Activated CD4-positive, alpha-beta T cell treated with anti-CD3 and anti-CD28 coated beads, Interleukin-2, Interleukin-6, amounts not matched to agents 100 ng/mL and 50 ng/mL, durations not matched to agents 16 hours and 8 hours (primary cell): Measurements from ENCODE around the gene PEX12.
"Not testable (repeated sequence)": the region's sequence is repeated elsewhere in the genome, so short reads cannot be mapped to it uniquely, and the experiment has no call there.

Experiments
- DNase-seq: peaks from one replicate; pipeline ENCODE4 v3.0.0-alpha.2; 2020

The PEX12 gene

DNA sequence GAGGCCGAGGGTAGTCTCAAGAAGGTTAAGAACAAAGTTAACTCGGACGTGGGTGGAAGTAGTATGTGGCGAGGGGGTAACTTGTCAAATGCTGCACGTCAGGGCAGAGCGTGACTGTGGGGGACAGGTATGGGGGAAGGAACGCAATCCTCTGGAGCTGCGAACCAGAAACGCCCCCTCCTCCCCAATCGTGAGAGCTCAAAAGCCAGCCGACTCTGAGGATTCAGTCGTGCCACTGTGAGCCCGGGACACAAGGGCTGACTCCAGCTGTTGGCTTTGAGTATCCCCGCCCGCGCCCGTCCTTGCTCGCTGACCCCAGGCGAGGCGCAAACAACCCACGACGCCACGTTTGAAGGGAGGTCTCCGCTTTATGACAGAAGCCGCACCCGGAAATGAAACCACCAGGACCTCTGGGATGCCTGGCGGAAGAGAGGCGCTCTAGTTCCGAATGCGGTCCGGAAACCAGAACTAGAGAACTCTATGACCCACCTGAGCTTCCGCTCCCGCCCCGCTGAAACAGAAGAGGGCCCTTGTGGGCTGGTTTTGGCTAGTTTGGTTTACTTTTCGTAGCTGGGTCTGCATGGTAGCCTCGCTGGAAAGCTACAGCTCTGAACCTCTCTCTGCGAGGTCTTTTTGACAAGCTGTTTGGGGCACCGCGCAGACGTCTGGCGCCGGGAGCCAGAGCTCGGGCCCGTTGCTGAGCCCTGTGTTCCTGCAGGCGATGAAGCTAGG lies at the start of gene PEX12:
Gene PEX12, minus strand, starts transcription at position 375 of the 732 bp plus-strand sequence. CDS start 550 bp downstream, outside the sequence.
- peak; percentile 93 for DNase-seq

DNA sequence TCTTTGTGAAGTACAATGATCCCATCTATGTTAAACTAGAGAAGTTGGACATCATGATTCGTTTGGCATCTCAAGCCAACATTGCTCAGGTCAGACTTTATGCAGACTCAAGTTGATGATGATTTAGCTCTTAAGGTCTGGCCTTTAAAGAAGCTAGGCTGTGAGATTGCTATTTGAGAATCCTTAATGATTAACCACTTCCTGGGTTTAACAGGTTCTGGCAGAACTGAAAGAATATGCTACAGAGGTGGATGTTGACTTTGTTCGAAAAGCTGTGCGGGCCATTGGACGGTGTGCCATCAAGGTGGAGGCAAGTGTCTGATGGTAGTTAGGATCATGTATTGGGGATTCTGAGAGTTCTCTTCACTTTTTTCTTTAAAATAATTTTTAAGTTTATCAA lies 49.0 kb upstream of the PEX12 start:
- no peak for DNase-seq

DNA sequence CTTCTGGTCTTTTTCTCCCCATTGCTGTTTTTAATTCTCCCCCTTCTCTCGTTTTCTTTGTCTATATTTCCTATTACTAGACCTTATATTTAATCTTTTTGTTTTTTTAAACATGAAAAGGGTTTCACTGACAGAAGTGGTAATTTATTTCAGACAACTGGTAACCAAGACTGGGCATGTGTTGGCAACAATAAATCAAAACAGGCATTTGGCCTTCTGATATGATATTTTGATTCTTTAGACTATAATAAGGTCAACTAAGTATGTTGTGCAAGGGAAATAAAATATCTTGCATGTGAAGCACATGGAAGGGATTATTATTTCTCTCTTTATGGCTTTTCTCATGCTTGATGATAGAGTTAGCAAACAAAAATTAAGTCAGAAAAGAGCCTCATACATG lies 43.4 kb upstream of the PEX12 start:
- DNase-seq = no peak

DNA sequence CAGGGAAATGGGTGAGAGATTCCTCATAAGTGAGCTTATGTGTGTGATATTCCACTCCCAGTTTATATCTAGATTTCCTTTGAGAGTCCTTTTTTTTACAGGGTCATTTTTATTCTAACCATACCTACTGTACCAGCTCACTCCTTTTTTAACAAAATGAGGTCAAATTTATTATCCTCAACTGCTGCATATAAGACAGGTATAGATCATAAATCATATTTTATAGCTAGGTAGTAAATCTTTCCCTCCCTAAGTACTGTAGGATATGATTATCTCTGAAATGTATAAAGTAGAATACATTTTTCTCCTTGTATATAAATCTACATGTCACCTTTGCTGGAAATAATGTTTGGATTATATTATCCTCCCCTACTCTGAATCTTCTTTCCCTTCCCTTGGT lies 40.3 kb upstream of the PEX12 start:
- no peak for DNase-seq

DNA sequence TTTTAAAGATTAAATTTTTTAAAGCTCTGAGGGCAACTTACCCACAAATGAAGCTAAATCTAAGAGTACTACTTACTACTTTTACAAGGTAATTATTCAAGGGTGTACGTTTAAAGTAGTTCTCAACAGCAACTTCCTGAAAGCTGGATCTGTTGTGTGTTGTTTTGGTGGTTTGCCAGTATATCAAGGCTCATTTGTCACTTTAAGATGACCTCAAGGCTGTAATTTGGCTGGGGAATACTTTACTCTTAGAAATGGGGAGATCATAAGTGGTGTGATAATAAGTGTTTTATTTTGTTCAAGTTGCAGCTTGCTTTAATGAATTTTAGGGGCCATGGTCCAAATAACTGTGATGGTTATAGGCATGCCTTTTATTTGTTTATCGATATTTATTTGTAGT lies 39.1 kb upstream of the PEX12 start:
- no peak for DNase-seq

DNA sequence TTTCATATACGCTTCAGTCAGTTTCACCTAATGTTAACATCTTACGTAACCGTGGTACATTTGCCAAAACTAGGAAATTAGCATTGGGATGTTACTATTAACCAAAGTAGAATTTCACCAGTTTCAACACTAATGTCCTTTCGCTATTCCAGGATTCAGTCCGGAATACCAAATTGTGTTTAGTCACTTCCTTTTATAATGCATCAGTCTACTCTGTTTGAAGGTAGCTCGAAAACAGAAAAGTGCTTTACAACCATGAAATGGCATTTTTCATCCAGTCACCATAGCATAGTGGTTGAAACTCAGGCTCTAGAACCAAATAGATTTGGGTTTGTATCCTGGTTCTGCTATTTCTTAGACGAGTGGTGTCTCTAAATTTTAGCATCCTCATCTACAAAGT lies 38.2 kb upstream of the PEX12 start:
- no peak for DNase-seq

DNA sequence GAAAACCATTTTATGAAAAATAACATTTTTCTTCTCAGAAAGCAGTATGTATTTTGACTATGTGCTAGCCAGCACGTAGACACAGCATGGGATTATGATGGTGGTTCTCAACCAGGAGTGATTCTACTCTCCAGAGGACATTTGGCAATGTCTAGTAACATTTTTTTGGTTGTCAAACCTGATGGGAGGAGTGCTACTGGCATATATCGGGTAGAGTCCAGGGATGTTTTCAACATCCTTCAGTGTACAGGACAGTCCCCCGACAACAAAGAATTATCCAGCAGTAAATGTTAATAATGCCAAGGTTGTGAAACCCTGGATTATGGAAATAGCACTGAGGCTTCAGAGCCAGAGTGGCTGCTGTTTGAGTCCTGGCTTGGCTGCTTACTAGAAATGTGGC lies 36.4 kb upstream of the PEX12 start:
- no peak for DNase-seq

DNA sequence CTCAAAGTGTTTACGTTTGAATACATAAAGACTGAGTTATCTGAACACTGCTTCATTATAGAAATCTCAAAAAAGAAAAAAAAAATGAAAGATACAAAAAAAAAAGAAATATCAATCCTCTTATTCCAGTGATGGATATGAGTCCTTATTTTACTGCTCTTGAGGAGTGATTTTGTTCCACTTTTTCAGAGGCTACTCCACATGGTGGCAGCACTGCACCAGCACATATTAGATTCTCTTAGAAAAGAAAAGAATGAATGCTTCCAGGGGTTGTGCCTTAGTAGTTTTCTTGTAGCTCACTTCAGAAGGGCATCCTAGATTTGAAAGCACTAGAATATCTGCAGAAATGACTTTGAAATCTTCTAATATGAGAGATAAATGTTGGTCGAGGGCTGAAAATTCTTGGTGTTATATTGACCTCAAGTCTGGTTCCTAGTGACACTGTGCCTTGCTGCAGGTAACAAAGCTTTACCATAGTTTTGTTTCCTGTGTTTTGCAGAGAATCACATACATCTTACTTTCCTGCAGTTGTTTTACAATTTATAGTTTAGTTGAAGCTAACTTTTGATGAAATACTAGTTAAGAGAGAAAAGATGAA lies 34.7 kb upstream of the PEX12 start:
- DNase-seq = peak; percentile 25

DNA sequence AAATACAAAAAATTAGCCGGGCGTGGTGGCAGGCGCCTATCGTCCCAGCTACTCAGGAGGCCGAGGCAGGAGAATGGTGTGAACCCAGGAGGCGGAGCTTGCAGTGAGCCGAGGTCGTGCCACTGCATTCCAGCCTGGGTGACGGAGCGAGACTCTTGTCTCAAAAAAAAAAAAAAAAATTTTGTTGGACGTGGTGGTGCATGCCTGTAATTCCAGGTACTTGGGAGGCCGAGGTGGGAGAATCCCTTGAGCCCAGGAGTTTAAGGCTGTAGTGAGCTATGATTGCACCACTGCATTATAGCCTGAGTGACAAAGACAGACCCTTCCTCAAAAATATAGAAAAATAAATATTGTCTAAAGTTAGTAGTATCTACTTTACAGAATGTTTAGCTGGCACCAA lies 32.4 kb upstream of the PEX12 start:
- DNase-seq = not testable (repeated sequence)

DNA sequence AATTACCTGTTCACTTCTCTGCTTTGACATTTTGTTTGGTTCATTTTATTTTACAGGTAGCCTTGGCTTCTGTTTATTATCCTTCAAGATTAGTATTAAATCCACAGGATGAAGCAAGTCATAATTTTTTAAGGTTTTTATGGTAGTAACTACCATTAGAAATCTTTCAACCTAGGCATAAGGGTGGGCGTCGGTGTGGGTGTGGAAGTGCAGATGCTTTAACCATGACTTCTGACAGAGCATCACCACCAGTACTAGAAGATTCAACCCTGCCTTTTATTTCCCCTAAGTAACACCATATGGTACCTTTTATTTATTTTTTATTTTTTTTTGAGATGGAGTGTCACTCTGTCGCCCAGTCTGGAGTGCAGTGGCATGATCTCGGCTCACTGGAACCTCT lies 31.5 kb upstream of the PEX12 start:
- DNase-seq = no peak

DNA sequence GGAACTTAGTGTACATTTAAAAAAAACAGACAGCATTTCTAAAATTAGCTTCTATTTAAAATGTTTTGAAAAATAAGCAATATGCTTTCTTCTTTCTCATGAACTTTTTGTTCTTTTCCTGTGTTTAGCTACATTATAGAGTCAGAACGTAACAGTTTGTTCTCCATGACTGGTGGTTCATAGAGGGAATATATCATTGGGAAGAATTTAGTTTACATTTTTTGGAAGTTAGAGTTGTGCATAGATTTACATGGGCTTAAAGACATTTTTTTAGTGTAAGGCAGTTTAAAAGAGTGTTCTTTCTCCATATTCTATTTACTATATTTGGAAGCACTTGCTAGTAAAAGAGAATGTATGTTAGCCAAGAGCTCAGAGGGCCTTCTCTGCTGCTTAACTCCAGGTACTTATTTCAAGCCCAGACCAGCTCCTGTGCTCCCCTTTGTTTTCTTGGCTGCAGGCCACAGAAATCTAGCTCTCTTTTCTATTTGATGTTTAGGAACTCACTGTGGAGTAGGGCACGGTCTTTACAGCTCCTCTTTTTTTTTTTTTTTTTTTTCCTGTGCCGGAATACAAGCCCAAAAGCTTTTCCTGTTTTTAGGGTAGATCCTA lies 29.0 kb upstream of the PEX12 start:
- no peak for DNase-seq

DNA sequence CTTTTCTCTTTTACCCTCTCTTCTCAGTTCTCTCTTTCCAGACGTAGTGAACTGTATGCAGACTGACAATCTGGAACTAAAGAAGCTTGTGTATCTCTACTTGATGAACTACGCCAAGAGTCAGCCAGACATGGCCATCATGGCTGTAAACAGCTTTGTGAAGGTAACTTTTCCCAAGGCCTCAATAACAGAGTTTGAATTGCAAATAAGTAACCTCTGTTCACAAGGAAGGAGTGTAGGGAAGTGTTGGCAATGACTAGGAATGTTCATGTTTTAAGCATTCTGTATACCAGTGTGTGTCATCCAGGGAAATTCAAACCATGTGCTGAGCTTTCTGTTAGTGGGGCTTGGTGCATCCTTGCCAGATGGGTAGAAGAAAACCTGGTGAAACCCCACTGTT lies 27.3 kb upstream of the PEX12 start:
- DNase-seq = no peak

DNA sequence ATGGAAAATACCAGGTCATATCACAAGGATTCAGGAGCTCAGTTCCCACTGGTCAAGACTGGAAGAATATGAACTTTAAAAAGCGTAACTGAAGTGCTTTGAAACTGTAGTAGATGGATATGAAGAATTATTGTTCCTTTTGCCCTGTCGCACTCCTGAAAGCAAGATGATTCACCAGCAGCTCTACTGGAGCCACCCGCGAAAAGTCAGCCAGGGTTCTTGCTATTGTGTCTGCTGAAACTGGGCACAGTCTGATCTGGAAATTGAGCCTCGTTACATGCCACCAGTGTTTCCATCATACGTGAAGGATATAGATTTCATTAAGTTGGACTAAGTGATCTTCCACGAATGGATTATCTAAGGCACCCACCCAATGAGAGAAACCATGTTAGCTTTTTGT lies 25.3 kb upstream of the PEX12 start:
- no peak for DNase-seq

DNA sequence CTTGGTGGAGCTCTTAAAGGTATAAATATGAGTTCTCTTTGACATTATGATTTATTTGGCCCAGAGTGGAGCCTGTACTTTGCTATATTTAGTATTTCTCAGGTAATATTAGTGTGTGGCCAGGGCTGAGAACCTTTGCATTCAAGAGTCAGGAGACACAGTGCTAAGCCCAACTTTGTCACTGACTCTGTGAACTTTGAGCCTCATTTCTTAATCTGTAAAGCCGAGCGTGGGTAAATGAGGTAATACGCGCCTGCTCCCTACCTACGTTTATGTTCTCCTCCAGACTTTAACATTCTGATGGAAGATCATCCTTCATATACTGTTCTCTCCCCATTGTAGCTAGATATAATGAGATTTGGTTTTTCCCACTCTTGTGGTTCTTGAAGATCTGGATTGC lies 19.2 kb upstream of the PEX12 start:
- DNase-seq = no peak

DNA sequence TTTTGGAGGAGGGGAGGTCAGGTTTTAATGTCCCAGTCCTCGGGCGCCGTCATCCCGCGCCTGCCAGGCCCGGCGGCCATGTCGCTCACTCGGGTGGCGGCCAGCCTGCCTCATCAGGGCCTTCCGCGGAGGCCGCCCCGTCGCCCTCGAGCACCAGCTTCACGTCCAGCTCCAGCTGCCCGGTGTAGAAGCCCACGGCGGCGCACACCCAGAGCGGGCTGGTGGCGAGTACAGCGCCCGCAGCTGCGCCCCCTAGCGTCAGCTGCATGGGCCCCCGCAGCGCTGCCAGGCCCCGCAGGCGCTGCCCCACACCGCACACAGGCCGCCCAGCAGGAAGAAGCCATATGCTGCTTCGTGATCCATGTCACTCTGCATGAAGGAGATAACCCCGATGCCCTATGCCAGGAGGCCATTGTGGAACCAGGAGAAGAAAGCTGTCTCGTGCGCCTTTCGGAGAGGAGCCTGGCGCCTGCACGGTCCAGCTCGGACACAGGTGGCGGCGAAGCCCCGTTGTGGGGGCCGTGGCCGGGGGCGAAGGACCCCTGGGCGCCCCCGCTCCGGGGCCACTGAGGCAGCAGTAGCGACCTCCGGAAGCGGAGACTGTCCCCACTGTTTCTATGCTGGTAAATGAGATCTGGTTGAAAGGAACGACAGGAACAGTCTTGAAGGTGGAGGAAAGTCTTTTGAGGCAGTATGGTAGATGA lies 18.3 kb upstream of the PEX12 start:
- no peak for DNase-seq

DNA sequence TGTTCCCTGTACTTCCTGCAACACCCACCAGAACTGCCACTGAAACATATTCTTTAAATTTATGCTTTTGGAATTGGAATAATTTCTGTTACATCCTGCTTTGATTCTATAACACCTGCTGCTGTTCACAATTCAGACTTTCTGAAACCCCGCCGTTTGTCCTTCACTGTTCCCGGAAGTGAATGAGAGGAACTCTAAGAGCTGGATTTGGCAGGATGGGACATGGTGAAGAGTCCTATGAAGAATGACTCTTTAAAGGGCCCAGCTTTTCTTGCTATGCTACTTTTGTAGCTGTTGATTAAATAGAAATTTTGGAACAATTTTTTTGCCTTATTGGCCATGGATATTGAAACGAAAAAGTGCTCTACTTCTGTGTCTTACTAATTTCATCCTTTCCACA lies 17.7 kb upstream of the PEX12 start:
- DNase-seq = no peak

DNA sequence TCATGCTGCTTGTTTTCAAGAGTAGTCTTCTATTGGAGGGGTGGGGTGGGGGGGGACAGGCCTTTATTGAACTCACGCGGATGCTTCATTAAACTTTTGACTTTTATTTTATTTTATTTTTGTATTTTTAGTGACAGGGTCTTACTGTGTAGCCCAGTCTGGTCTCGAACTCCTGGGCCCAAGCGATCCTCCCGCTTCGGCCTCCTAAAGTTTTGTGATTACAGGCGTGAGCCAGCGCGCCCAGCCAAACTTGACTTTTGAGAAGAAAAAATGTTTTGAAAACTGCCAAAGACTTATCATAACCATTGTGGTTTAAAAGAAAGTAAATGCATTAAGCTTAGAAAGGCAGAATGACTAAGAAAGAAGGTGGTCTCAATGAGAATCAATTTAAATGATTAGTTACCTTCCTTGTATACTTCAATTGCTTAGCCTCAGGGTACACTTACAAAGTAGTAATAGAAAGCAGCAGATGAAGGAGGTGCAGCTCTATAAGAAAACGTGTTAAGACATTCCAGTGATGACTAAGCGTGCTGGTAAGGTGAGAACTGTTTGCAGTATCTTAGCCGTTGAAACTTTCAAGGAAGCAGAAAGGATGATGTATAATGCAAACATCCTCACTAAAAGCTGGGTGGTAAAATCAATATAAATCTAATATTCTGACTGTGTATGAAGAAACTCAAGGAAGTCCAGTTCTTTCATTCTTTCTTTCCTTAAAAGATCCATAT lies 10.0 kb upstream of the PEX12 start:
- peak; percentile 75 for DNase-seq

DNA sequence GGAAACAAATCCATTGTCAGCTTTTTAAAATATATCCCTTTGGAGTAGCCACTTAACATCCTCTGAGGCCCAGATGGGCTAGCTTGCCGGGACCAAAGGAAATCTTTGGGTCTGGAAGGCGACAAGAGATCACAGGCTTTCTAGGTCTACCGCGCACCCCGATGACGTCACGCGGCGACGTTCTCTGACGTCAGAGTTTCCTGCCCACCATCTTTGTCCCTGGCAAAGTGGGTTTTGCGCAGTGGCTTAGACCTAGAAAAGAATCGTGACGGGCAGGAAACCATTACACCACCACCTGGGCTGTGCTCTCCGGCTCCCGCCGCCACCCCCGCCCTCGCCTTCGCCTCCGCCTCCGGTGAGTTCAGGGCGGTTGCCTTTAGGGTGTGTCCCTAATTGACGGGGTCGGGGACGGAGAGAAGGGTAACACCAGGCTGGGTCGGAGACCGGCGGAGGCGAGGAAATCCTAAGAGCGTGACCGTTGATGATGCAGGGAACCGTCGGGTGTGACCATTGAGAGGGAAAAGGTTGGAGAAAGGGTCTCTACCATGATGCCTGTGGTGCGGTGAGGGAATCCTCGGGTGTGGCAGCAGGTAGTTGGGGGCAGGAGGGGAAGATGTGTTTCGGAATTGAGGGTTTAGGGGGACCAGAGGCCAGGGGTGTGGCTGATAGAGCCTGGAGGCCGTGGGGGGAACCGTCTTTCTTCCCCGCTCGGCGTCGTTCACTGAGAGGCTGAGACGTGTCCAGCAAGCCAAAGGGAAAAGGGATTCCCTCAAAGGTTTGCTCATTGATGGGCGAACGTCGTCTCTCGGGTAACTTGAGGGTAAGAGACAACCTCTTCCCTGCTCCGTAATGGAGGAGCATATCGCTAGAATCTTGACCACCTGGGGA lies 8.9 kb upstream of the PEX12 start, which contains the start of gene AP2B1:
Gene AP2B1, plus strand, starts transcription at position 249 of the 888 bp plus-strand sequence. CDS start 6,709 bp downstream, outside the sequence.
- peak; percentile 97 for DNase-seq

DNA sequence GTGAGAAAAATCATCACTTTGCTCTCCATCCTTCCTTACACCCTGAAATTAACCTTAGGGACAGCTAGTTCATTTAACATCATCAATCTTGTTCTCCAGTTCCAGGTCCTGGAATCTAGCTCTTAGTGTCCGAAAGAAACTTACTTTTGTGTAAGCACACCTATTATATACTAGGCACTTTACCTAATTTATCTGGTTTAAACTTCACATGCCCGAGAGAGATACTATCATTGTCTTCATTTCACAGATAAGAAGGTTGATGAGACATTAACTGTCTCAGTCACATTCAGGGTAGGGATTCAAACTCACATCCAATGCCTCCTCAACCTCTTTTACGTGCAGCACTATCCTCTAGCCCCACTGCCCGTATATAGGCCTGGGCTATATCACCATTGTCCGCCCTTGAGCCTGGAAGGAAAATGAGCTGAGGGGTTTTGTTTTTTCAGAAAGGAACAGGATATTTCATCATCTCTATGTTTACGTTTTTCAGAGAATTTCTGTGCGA lies 8.2 kb upstream of the PEX12 start:
- no peak for DNase-seq

DNA sequence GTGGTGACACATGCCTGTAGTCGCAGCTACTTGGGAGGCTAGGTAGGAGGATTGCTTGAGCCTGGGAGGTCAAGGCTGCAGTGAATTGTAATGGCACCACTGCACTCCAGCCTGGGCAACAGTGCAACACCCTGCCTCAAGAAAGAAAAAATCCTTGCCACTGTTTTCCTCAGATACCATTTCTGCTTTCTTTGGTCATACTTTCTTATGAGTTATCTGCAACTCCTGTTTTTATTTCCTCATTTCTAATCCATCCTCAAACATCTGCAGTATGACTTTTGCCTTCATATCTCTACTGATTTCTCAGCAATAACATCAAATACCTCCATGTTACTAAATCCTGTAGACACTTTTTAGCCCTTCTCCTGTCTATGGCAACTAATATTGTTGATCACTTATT lies 5.7 kb upstream of the PEX12 start:
- DNase-seq = no peak

DNA sequence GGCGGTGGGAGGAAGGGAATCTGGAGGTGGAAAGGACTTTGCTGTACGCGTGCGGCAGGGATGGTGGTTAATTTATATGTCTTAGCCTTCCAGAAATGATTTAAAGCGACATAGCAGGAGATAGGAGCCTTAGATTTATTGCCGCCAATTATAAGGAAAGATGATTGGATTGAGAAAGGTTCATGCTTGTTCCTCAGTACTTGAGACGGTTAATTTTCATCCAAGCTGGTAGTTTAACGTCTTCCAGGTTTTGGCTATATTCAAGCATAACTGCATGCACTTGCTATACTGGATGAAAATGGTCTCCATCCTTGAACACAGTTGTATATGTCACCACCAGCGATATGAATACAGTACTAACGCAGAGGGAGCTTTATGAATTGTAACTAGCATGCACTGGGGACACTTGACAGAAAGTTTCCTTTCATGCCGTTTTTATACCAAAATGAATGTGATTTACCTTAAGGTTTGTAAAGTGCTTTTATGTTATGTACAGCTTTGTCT lies 610 bp upstream of the PEX12 start:
- DNase-seq = peak; percentile 13

DNA sequence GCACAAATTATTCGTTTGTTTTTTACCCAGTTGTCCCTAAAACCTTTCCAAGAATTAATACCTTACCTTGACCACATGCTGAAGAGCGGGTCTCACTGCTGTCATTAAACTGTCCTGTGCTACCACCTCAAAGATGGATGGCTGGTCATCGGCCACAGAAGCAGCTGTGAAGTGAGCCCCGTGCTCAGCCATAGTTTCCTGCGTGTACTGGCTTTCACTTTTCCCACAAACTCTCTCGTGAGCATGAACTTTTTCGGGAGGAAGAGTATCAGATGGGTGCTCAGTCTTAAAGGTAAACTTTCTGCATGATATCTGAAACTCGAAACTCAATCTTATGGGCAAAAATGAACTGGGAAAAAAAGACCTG lies 558 bp downstream of the PEX12 start:
- DNase-seq = peak; percentile 23
